H1 (cell line): ENCODE measurements around the gene IFNG. TPM values are rescaled to one million over a fixed set of nuclear protein-coding genes. Genes with fewer than 3 reads are reported as not detected.

Source experiments
- CTCF ChIA-PET: fragments of 300-600 bp; sonication (Branson Sonifier 250); formaldehyde crosslinking; loops from one replicate; lab custom pipeline; 2021; ENCODE audit not compliant: partially characterized antibody; lab: Charles Lee
- POLR2A ChIA-PET: fragments of 300-600 bp; sonication (Branson Sonifier 250); formaldehyde crosslinking; loops from one replicate; lab custom pipeline; 2021; ENCODE audit warnings: inconsistent platforms; ENCODE audit not compliant: partially characterized antibody; lab: Charles Lee
- DNase-seq, 2 experiments: peaks; one replicate each; pipeline versions ENCODE4 v3.0.0 to v3.0.0-alpha.2; 2010 to 2022; ENCODE audit warnings: low spot score in 2 of 2, low read depth in 1 of 2, mixed read lengths in 1 of 2
- FAIRE-seq: peaks from 2 replicates; lab custom pipeline; 2011; peaks lifted over from hg19 to GRCh38; lab: Jason Lieb, UNC
- H2AFZ ChIP-seq: 2 replicates; pipeline ENCODE4 v1.8.1; 2012; ENCODE audit warnings: low read length, inconsistent platforms
- H2AK5ac ChIP-seq: 2 replicates; pipeline ENCODE4 v1.6.1; 2013; ENCODE audit warnings: low read depth, low read length
- H2BK120ac ChIP-seq: replicated peaks from 2 replicates; pipeline ENCODE3; 2013; ENCODE audit warnings: low read depth, low read length, inconsistent platforms
- H2BK12ac ChIP-seq: 2 replicates; pipeline ENCODE4 v1.6.1; 2013; ENCODE audit warnings: low read depth, low read length
- H2BK15ac ChIP-seq: 2 replicates; pipeline ENCODE4 v1.6.1; 2013; ENCODE audit warnings: low read length
- H2BK20ac ChIP-seq: 2 replicates; pipeline ENCODE4 v1.6.1; 2013; ENCODE audit warnings: low read length
- H2BK5ac ChIP-seq: 2 replicates; pipeline ENCODE4 v1.6.1; 2013; ENCODE audit warnings: low read depth, low read length
- H3K14ac ChIP-seq: 2 replicates; pipeline ENCODE4 v1.6.1; 2013; ENCODE audit warnings: inconsistent platforms; ENCODE audit not compliant: insufficient read length
- H3K18ac ChIP-seq: 2 replicates; pipeline ENCODE4 v1.6.1; 2013; ENCODE audit warnings: low read length; ENCODE audit errors: extremely low read depth
- H3K23ac ChIP-seq: 2 replicates; pipeline ENCODE4 v1.6.1; 2013; ENCODE audit warnings: inconsistent platforms; ENCODE audit not compliant: insufficient read length
- H3K23me2 ChIP-seq: 2 replicates; pipeline ENCODE4 v1.6.1; 2013; ENCODE audit warnings: low read depth, low read length
- H3K27ac ChIP-seq: 2 replicates; pipeline ENCODE4 v1.6.1; 2011; ENCODE audit warnings: low read depth, low read length, inconsistent platforms
- H3K27me3 ChIP-seq, 4 experiments: replicated peaks in 1 of 4; 1 replicate in 1 of 4; 2 replicates in 3 of 4; pipeline versions ENCODE4 v1.6.1 to v1.8.1; 2011 to 2013; ENCODE audit warnings: low read length in 3 of 4, mild to moderate bottlenecking in 3 of 4, inconsistent platforms in 2 of 4, mixed read lengths in 2 of 4, moderate library complexity in 1 of 4; ENCODE audit not compliant: control insufficient read depth in 3 of 4, insufficient read depth in 3 of 4; ENCODE audit errors: extremely low read depth in 1 of 4
- H3K36me3 ChIP-seq, 4 experiments: 2 replicates each; pipeline versions ENCODE4 v1.6.1 to v1.8.1; 2011 to 2013; ENCODE audit warnings: mild to moderate bottlenecking in 4 of 4, low read length in 3 of 4, moderate library complexity in 2 of 4, control low read depth in 1 of 4, inconsistent platforms in 1 of 4; ENCODE audit not compliant: insufficient read depth in 4 of 4, control insufficient read depth in 2 of 4
- H3K4ac ChIP-seq: replicated peaks from 2 replicates; pipeline ENCODE3; 2013; ENCODE audit warnings: low read length, low read depth, mixed read lengths, inconsistent platforms; ENCODE audit not compliant: insufficient read length
- H3K4me1 ChIP-seq, 4 experiments: replicated peaks in 1 of 4; 1 replicate in 1 of 4; 2 replicates in 3 of 4; pipeline versions ENCODE4 v1.6.1 to v1.8.1; 2011 to 2013; ENCODE audit warnings: low read length in 3 of 4, inconsistent platforms in 2 of 4, mixed read lengths in 1 of 4; ENCODE audit not compliant: insufficient read depth in 4 of 4, control insufficient read depth in 3 of 4
- H3K4me2 ChIP-seq, 2 experiments: 2 replicates each; pipeline versions ENCODE4 v1.6.1 to v1.8.1; 2011 to 2013; ENCODE audit warnings: low read depth in 2 of 2, low read length in 2 of 2, control low read depth in 1 of 2, inconsistent platforms in 1 of 2, mild to moderate bottlenecking in 1 of 2; ENCODE audit not compliant: insufficient read depth in 1 of 2
- H3K4me3 ChIP-seq, 4 experiments: fragments of 200-600, 300-600 bp in 1 of 4; sonication (generic), shearing (Covaris generic), sonication (Bioruptor Twin) in 1 of 4; 2 replicates each; pipeline versions ENCODE4 v1.5.1 to v1.8.1; 2011 to 2016; ENCODE audit warnings: low read length in 4 of 4, low read depth in 3 of 4, control low read depth in 2 of 4, inconsistent platforms in 2 of 4, mild to moderate bottlenecking in 2 of 4, mixed read lengths in 1 of 4, moderate library complexity in 1 of 4; ENCODE audit not compliant: insufficient read depth in 2 of 4; ENCODE audit errors: extremely low read depth in 1 of 4
- H3K56ac ChIP-seq: replicated peaks from 2 replicates; pipeline ENCODE3; 2013; ENCODE audit warnings: low read depth, mild to moderate bottlenecking, mixed read lengths, low read length, inconsistent platforms; ENCODE audit not compliant: insufficient read length
- H3K79me1 ChIP-seq: 2 replicates; pipeline ENCODE4 v1.6.1; 2013; ENCODE audit warnings: low read depth, low read length, control low read depth
- H3K79me2 ChIP-seq, 2 experiments: 2 replicates each; pipeline versions ENCODE4 v1.6.1 to v1.8.1; 2012 to 2013; ENCODE audit warnings: low read length in 2 of 2, mild to moderate bottlenecking in 2 of 2, inconsistent platforms in 1 of 2; ENCODE audit not compliant: insufficient read depth in 2 of 2, control insufficient read depth in 1 of 2
- H3K9ac ChIP-seq, 4 experiments: replicated peaks in 1 of 4; 1 replicate in 1 of 4; 2 replicates in 3 of 4; pipeline versions ENCODE4 v1.6.1 to v1.8.1; 2011 to 2013; ENCODE audit warnings: low read depth in 3 of 4, low read length in 3 of 4, control low read depth in 2 of 4, mild to moderate bottlenecking in 2 of 4, moderate library complexity in 2 of 4, inconsistent platforms in 1 of 4; ENCODE audit errors: extremely low read depth in 1 of 4
- H3K9me3 ChIP-seq, 2 experiments: 2 replicates each; pipeline versions ENCODE4 v1.6.1 to v1.8.1; 2012 to 2013; ENCODE audit warnings: mild to moderate bottlenecking in 2 of 2, moderate library complexity in 2 of 2, control low read depth in 1 of 2, inconsistent platforms in 1 of 2, low read depth in 1 of 2, low read length in 1 of 2, mixed read lengths in 1 of 2; ENCODE audit not compliant: insufficient read depth in 2 of 2
- H4K20me1 ChIP-seq, 2 experiments: replicated peaks in 1 of 2; 2 replicates each; pipeline versions ENCODE3 to v1.8.1; 2011 to 2013; ENCODE audit warnings: inconsistent platforms in 2 of 2, low read length in 2 of 2, mild to moderate bottlenecking in 1 of 2; ENCODE audit not compliant: insufficient read depth in 2 of 2, control insufficient read depth in 1 of 2
- H4K5ac ChIP-seq: 2 replicates; pipeline ENCODE4 v1.6.1; 2013; ENCODE audit warnings: low read length, low read depth, mixed read lengths, inconsistent platforms; ENCODE audit not compliant: insufficient read length
- H4K8ac ChIP-seq: 2 replicates; pipeline ENCODE4 v1.8.0; 2013; ENCODE audit warnings: mild to moderate bottlenecking, moderate library complexity, low read length, inconsistent platforms; ENCODE audit not compliant: insufficient read depth; ENCODE audit errors: extremely low read depth
- H4K91ac ChIP-seq: replicated peaks from 2 replicates; pipeline ENCODE3; 2013; ENCODE audit warnings: low read length, mixed read lengths, inconsistent platforms; ENCODE audit not compliant: insufficient read length
- BCL11A ChIP-seq, 2 experiments: IDR thresholded peaks; one replicate each; pipeline ENCODE4 v1.6.1; 2011; ENCODE audit warnings: low read depth in 2 of 2, low read length in 2 of 2, mild to moderate bottlenecking in 2 of 2
- CTBP2 ChIP-seq: IDR thresholded peaks from 2 replicates; pipeline ENCODE4 v1.7.0; 2011; ENCODE audit warnings: borderline replicate concordance, mild to moderate bottlenecking, moderate library complexity, mixed read lengths, low read length; ENCODE audit not compliant: insufficient read depth, insufficient read length
- EP300 ChIP-seq, 2 experiments: IDR thresholded peaks; 1 replicate in 1 of 2; 2 replicates in 1 of 2; pipeline ENCODE4 v1.6.1; 2011 to 2012; ENCODE audit warnings: low read depth in 2 of 2, low read length in 2 of 2, mild to moderate bottlenecking in 2 of 2, borderline replicate concordance in 1 of 2, inconsistent platforms in 1 of 2, moderate library complexity in 1 of 2
- EZH2 ChIP-seq: fragments of 200-600 bp; sonication (generic); IDR thresholded peaks from 2 replicates; pipeline ENCODE4 v1.7.1; 2012; ENCODE audit warnings: low read depth, mild to moderate bottlenecking, moderate library complexity, low read length, inconsistent platforms; ENCODE audit not compliant: severe bottlenecking
- GTF2F1 ChIP-seq: IDR thresholded peaks from 2 replicates; pipeline ENCODE4 v1.6.1; 2012; ENCODE audit warnings: low read depth, low read length, improper control_type of control experiment, borderline replicate concordance
- KDM5A ChIP-seq: fragments of 200-600 bp; IDR thresholded peaks from 2 replicates; pipeline ENCODE4 v1.7.1; 2012; ENCODE audit warnings: mild to moderate bottlenecking, low read length, inconsistent platforms, mixed read lengths
- NRF1 ChIP-seq: IDR thresholded peaks from 2 replicates; pipeline ENCODE4 v1.6.1; 2011; ENCODE audit warnings: mild to moderate bottlenecking, low read depth, low read length, improper control_type of control experiment
- POU5F1 ChIP-seq: IDR thresholded peaks from 2 replicates; pipeline ENCODE4 v1.6.1; 2011; ENCODE audit warnings: low read depth, mild to moderate bottlenecking, low read length, moderate library complexity
- RXRA ChIP-seq: IDR thresholded peaks from 2 replicates; pipeline ENCODE4 v1.6.1; 2011; ENCODE audit warnings: low read depth, mild to moderate bottlenecking, low read length, moderate library complexity; ENCODE audit not compliant: insufficient read depth
- SAP30 ChIP-seq: fragments of 300-600 bp; sonication (generic); IDR thresholded peaks from 2 replicates; pipeline ENCODE4 v1.7.1; 2012; ENCODE audit warnings: low read length, moderate library complexity, mild to moderate bottlenecking, inconsistent platforms; ENCODE audit not compliant: insufficient read depth, insufficient replicate concordance
- SIX5 ChIP-seq: IDR thresholded peaks from 2 replicates; pipeline ENCODE4 v1.6.1; 2011; ENCODE audit warnings: mild to moderate bottlenecking, low read depth, low read length
- SUZ12 ChIP-seq: fragments of 200-600 bp; sonication (generic); IDR thresholded peaks from 2 replicates; pipeline ENCODE4 v1.6.1; 2012; ENCODE audit warnings: mild to moderate bottlenecking, inconsistent platforms, low read length, moderate library complexity, mixed read lengths
- YY1 ChIP-seq: IDR thresholded peaks from 2 replicates; pipeline ENCODE4 v1.6.1; 2011; ENCODE audit warnings: low read depth, mild to moderate bottlenecking, low read length
- WGBS, 2 experiments: shearing (Covaris generic) in 1 of 2; methylation state at CpG; one replicate each; pipeline versions ENCODE4 v1.1.6 to v1.1.7; 2013 to 2015; ENCODE audit warnings: low lambda C conversion rate in 2 of 2, mixed read lengths in 2 of 2, inconsistent platforms in 1 of 2, low coverage in 1 of 2, missing lambda C conversion rate in 1 of 2; ENCODE audit not compliant: insufficient replicate concordance in 2 of 2, insufficient coverage in 1 of 2, insufficient read length in 1 of 2; ENCODE audit errors: extremely low coverage in 1 of 2, missing lambda C conversion rate in 1 of 2; 5-methylcytosine and 5-hydroxymethylcytosine counted together
- polyA plus RNA-seq, 7 experiments: library from polyadenylated mRNA; depleted of rRNA in 3 of 7; stranded (reverse) in 5 of 7; unstranded in 2 of 7; fragments of >200 nt in 5 of 7; fragments of 200-250 nt in 2 of 7; gene quantifications; 1 replicate in 5 of 7; 2 replicates in 1 of 7; 4 replicates in 1 of 7; pipeline versions ENCODE4 v1.2.1 to v1.2.3, GENCODE V29; 2011 to 2013; ENCODE audit warnings: missing spikeins in 2 of 7, mixed read lengths in 2 of 7
- total RNA-seq: library from RNA; stranded (reverse); fragmentation: NEBNext Ultra II Directional; extraction: Animal tissue kit (Norgen Biotek cat#: 25700); gene quantifications from 2 replicates; pipeline ENCODE4 v1.2.1, GENCODE V29; 2021

IFNG gene
- total and polyA plus RNA-seq, 2 of the 8 experiments (the other 6 are each of a cell fraction or from before 2014, with no cell fraction given): not detected

DNA sequence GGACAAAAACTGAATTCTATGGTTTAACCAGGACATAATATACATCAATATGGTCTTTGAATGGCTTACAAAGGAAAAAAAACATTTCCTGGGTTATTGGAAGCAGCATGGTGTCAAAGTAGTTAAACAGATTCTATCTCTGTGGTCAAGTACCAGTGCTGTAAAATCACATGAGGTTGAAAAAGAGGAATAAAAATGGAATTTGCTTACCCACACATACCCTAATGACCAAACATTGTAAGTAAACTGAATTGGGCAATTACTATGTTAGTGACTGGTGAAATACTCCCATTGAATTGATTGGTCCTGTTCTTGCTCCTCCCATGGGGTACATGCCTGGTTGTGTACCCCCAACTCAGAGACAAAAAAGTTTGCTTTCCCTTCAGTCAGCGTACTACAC, 19.6 kb downstream of the IFNG start:
- Histone ChIP-seq H3K18ac (no peak overlapping the region), H3K27ac (no peak overlapping the region), H3K79me1 (no peaks in the 10 kb centered on the region), H2BK120ac (no peak overlapping the region), H3K4ac (no peak overlapping the region), H3K23ac (no peak overlapping the region), H4K5ac (no peak overlapping the region), H2AK5ac (no peak overlapping the region), H3K4me2 (no peak overlapping the region), H2AFZ (0 out of 2 replicates have a peak overlapping the region, but pooled peaks have one; percentile 45), H2BK12ac (no peak overlapping the region), H3K36me3 (no peaks in the 10 kb centered on the region), H3K9ac (no peak overlapping the region), H2BK20ac (no peak overlapping the region), H3K14ac (no peak overlapping the region), H2BK15ac (no peak overlapping the region), H4K91ac (no peak overlapping the region), H3K23me2 (no peaks in the 10 kb centered on the region), H3K27me3 (no peaks in the 10 kb centered on the region), H3K9me3 (no peaks in the 10 kb centered on the region), H4K20me1 (no peaks in the 10 kb centered on the region), H3K4me3 (no peak overlapping the region), H2BK5ac (no peak overlapping the region), H3K4me1 (peaks cover 0 to 7% (median 0%) of the 10 kb centered on the region in 4 experiments; a peak in 4 of 7 replicates), H3K79me2 (no peaks in the 10 kb centered on the region), H4K8ac (no peak overlapping the region), H3K56ac (no peak overlapping the region)
- no peak for FAIRE-seq
- POLR2A ChIA-PET: no interaction called here
- WGBS, 2 experiments: 92% methylated on average over 1 of the region's 1 CpG; no CpG with 5 or more reads in 1 of the 2 experiments
- no peak for DNase-seq
- CTCF ChIA-PET: no interaction called here
- no peak for TF ChIP-seq GTF2F1
- TF ChIP-seq SIX5: no peak
- no peak for TF ChIP-seq CTBP2
- no peak for TF ChIP-seq RXRA
- TF ChIP-seq POU5F1: no peak
- TF ChIP-seq EP300 (IDR thresholded peaks at IDR 0.05; ENCODE audit: borderline replicate concordance in 1 of 2, low read depth in 2 of 2, low read length in 2 of 2): no peak
- TF ChIP-seq KDM5A: no peak
- TF ChIP-seq YY1: no peak
- TF ChIP-seq SAP30: no peak
- TF ChIP-seq BCL11A (IDR thresholded peaks at IDR 0.05; ENCODE audit: low read depth in 2 of 2, low read length in 2 of 2): no peak
- no peak for TF ChIP-seq EZH2
- no peak for TF ChIP-seq NRF1
- no peak for TF ChIP-seq SUZ12
